Sigmoid colon (tissue), 4 donors: ENCODE data around the gene SPACA7.

ENCODE experiments used
- CTCF ChIP-seq, 4 experiments: fragments of 450-650 bp in 3 of 4; fragments of 200-600 bp in 1 of 4; IDR thresholded peaks; one replicate each; pipeline ENCODE4 v1.5.1; 2016 to 2019; ENCODE audit warnings: antibody characterized with exemption in 4 of 4, mild to moderate bottlenecking in 3 of 4, moderate library complexity in 2 of 4
- EP300 ChIP-seq, 4 donors: sonication (generic); formaldehyde crosslinking; IDR thresholded peaks; one replicate each; pipeline ENCODE4 v1.6.1; 2017; ENCODE audit warnings: antibody characterized with exemption in 4 of 4
- POLR2A ChIP-seq, 2 donors: fragments of 450-650 bp; IDR thresholded peaks; one replicate each; pipeline ENCODE4 v1.6.1; 2016; ENCODE audit warnings: antibody characterized with exemption in 2 of 2, mild to moderate bottlenecking in 2 of 2, moderate library complexity in 2 of 2

- TF ChIP-seq CTCF (IDR thresholded peaks at IDR 0.05) (no peak), POLR2A (IDR thresholded peaks at IDR 0.05) (no peak), EP300 (IDR thresholded peaks at IDR 0.05) (no peak)
Measured at GRCh38 chr13:112353856-112354255, 22.3 kb upstream of the SPACA7 start.
